ENCODE results near the gene OR10S1.

DNA sequence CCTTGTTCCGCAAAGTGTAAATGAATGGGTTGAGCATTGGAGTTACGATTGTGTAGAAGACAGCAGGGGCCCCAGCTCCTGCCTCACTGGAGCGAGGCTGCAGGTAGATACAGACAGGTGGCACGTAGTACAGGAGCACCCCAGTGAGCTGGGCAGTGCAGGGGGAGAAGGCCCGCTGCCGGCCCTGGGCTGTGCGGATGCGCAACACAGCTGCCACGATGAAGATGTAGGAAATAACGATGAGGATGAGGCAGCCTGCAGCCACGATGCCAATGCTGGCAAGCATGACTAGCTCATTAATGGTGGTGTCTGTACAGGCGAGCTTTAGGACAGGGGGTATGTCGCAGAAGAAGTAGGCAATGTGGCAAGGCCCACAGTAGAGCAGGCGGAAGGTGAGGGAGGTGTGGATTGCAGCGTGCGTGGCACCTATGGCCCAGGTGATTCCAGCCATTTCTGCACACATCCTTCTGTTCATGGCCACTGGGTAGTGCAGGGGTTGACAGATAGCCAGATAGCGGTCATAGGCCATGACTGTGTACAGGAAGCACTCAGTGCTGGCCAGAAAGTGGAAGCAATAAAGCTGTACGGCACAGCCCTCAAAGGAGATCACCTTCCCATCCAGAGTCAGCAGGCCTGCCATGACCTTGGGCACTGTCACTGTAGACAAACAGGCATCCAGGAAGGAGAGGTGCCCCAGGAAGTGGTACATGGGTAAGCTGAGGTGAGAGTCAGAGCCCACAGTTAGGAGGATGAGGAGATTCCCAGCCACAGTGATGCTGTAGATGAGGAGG, 616 bp downstream of the OR10S1 start:
- TF ChIP-seq CTCF (conservative IDR thresholded peaks at IDR 0.05; ENCODE audit: low read depth, low read length) (no peak), EZH2 (IDR thresholded peaks at IDR 0.05; ENCODE audit: borderline replicate concordance, low read depth, low read length, poor library complexity, severe bottlenecking) (no peak)
